ENCODE measurements around the gene THSD7A.
A peak's percentile ranks its signal among the peaks of the same experiment; 100 is the strongest.

The THSD7A gene

DNA sequence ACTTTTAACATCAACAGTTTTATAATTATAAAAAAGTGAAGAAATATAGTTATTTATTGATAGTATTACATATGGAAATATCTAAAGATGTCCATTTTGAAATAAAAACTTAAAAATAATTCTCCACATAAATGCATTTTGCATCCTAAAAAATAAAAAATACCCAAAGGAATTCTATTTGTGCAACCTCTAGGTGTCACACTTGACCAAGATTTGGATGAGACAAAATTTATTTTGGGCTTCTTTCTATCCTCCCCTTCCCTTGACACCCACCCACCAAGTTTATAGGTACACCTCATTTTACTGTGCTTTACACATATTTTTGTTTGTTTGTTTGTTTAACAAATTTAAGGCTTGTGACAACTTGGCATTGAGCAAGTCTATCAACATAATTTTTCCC, 3.3 kb upstream of the THSD7A start:
- TF ChIP-seq, protein P1, sequence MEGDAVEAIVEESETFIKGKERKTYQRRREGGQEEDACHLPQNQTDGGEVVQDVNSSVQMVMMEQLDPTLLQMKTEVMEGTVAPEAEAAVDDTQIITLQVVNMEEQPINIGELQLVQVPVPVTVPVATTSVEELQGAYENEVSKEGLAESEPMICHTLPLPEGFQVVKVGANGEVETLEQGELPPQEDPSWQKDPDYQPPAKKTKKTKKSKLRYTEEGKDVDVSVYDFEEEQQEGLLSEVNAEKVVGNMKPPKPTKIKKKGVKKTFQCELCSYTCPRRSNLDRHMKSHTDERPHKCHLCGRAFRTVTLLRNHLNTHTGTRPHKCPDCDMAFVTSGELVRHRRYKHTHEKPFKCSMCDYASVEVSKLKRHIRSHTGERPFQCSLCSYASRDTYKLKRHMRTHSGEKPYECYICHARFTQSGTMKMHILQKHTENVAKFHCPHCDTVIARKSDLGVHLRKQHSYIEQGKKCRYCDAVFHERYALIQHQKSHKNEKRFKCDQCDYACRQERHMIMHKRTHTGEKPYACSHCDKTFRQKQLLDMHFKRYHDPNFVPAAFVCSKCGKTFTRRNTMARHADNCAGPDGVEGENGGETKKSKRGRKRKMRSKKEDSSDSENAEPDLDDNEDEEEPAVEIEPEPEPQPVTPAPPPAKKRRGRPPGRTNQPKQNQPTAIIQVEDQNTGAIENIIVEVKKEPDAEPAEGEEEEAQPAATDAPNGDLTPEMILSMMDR (IDR thresholded peaks at IDR 0.05; ENCODE audit: low read depth, low read length), result peak; percentile 57
- no peak for TF ChIP-seq EZH2phosphoT487 (IDR thresholded peaks at IDR 0.05; ENCODE audit: low read depth)
- no peaks in the 10 kb centered on the region for H3K27me3 ChIP-seq (ENCODE audit: low read depth, low read length)
- no peak overlapping the region for H3K4me3 ChIP-seq (ENCODE audit: low read length)
- no peaks in the 10 kb centered on the region for H4K20me1 ChIP-seq (ENCODE audit: insufficient read depth, low read length)
- no peak overlapping the region for H2AFZ ChIP-seq (ENCODE audit: low read depth, low read length)
- peaks cover 11% of the 10 kb centered on the region for H3K4me1 ChIP-seq (ENCODE audit: low read length)
- H3K9me3 ChIP-seq (ENCODE audit: insufficient read depth, low read length), result 0 out of 2 replicates have a peak, but pooled peaks cover 4% of the 10 kb centered on the region
- no peak overlapping the region for H3K9ac ChIP-seq (ENCODE audit: low read length)
- no peaks in the 10 kb centered on the region for H3K36me3 ChIP-seq (replicated peaks; ENCODE audit: low read depth, low read length)
- H3K27ac ChIP-seq (ENCODE audit: low read length), result no peak overlapping the region
- no peak overlapping the region for H3K4me2 ChIP-seq (ENCODE audit: low read length)
- H3K79me2 ChIP-seq (ENCODE audit: low read length), result no peaks in the 10 kb centered on the region

DNA sequence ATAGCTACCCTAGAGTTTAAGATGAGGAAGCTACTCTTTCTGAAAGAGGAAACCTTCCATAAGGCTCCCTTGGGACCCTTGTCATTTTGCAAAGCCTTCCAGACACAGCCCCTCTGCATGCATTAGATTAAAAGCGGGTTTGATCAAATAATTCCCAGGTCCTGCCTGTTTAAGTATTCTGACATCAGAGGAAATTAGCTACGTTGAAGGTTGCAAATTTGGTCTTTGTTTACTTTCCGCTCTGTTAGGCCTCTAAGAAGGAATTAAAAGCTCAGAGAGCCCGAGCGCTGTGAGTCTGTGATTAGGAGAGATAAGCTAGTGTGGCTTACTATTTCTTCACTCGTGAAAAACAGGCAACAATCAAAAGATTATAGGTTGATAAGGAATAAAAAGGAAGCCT, 1.4 kb upstream of the THSD7A start:
- H3K9me3 ChIP-seq (ENCODE audit: insufficient read depth, low read length), result 0 out of 2 replicates have a peak, but pooled peaks cover 4% of the 10 kb centered on the region
- no peak overlapping the region for H3K27ac ChIP-seq (ENCODE audit: low read length)
- peaks cover 11% of the 10 kb centered on the region for H3K4me1 ChIP-seq (ENCODE audit: low read length)
- H3K36me3 ChIP-seq (replicated peaks; ENCODE audit: low read depth, low read length), result no peaks in the 10 kb centered on the region
- H4K20me1 ChIP-seq (ENCODE audit: insufficient read depth, low read length), result no peaks in the 10 kb centered on the region
- no peak overlapping the region for H3K9ac ChIP-seq (ENCODE audit: low read length)
- TF ChIP-seq, protein P1 (IDR thresholded peaks at IDR 0.05; ENCODE audit: low read depth, low read length), result no peak
- no peak for TF ChIP-seq EZH2phosphoT487 (IDR thresholded peaks at IDR 0.05; ENCODE audit: low read depth)
- no peak overlapping the region for H3K4me3 ChIP-seq (ENCODE audit: low read length)
- no peak overlapping the region for H3K4me2 ChIP-seq (ENCODE audit: low read length)
- H3K79me2 ChIP-seq (ENCODE audit: low read length), result no peaks in the 10 kb centered on the region
- no peaks in the 10 kb centered on the region for H3K27me3 ChIP-seq (ENCODE audit: low read depth, low read length)
- H2AFZ ChIP-seq (ENCODE audit: low read depth, low read length), result no peak overlapping the region

DNA sequence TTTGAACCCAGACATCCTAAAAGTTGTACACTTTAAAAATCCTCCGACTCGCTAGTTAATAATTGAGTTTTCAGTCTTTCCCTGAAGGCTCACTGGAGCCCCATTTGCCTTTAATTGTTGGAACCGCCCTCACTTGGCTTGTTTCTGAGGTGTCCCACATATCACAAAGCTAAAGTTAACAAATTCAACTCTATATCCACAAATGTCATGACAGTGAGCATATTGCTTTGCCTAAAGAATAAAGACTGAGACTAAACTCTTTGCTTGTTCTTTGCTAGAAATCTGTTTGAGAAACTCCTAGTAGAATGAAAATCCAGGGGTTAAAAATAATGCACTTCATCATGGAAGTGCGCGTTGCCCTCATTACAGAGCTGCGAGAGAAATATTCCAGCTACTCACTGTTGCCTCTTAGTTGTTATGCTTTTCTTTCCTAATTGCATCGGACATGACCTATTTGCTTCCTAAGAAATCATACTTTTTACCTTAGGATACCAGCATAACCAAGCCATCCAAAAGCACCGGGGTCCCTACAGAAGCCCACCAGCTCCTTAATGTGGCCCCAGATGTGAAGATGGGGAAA, 752 bp downstream of the THSD7A start:
- no peaks in the 10 kb centered on the region for H3K27me3 ChIP-seq (ENCODE audit: low read depth, low read length)
- H3K36me3 ChIP-seq (replicated peaks; ENCODE audit: low read depth, low read length), result no peaks in the 10 kb centered on the region
- no peaks in the 10 kb centered on the region for H4K20me1 ChIP-seq (ENCODE audit: insufficient read depth, low read length)
- no peaks in the 10 kb centered on the region for H3K79me2 ChIP-seq (ENCODE audit: low read length)
- H3K4me1 ChIP-seq (ENCODE audit: low read length), result peaks cover 11% of the 10 kb centered on the region
- H3K27ac ChIP-seq (ENCODE audit: low read length), result no peak overlapping the region
- TF ChIP-seq, protein P1 (IDR thresholded peaks at IDR 0.05; ENCODE audit: low read depth, low read length), result no peak
- no peak for TF ChIP-seq EZH2phosphoT487 (IDR thresholded peaks at IDR 0.05; ENCODE audit: low read depth)
- H3K9ac ChIP-seq (ENCODE audit: low read length), result no peak overlapping the region
- H3K4me3 ChIP-seq (ENCODE audit: low read length), result no peak overlapping the region
- H3K4me2 ChIP-seq (ENCODE audit: low read length), result no peak overlapping the region
- H3K9me3 ChIP-seq (ENCODE audit: insufficient read depth, low read length), result no peaks in the 10 kb centered on the region
- H2AFZ ChIP-seq (ENCODE audit: low read depth, low read length), result no peak overlapping the region

DNA sequence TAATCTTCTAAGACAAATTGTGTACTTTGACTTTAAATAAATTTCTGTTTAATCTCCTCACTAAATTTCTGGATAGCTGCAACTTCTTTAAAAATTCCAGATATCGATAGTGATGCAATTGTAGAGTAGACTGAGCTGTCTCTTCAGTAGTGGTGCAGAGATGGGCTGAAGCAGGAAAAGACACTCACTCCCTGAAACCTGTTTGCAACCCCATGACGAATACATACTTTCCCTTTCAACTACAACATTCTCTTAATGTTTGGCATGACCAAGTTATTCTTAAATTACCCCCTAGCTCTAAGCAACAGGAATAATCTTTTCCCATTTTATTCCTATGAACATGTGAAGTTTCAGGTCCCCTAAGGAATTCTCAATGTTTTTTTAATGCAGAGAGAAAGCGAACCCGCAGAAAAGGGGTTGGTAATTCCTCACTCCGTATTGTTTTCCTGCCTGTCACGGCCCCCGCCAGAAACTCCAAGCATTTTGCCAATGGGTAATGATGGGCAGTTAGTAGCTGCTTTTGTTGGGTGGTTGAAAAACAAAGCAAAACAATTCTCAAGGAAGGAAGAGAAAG, 1.3 kb downstream of the THSD7A start:
- Histone ChIP-seq H3K4me3 (ENCODE audit: low read length) (no peak overlapping the region), H4K20me1 (ENCODE audit: insufficient read depth, low read length) (no peaks in the 10 kb centered on the region), H3K9ac (ENCODE audit: low read length) (no peak overlapping the region), H2AFZ (ENCODE audit: low read depth, low read length) (no peak overlapping the region), H3K4me1 (ENCODE audit: low read length) (peaks cover 10% of the 10 kb centered on the region), H3K27me3 (ENCODE audit: low read depth, low read length) (no peaks in the 10 kb centered on the region), H3K36me3 (replicated peaks; ENCODE audit: low read depth, low read length) (no peaks in the 10 kb centered on the region), H3K9me3 (ENCODE audit: insufficient read depth, low read length) (no peaks in the 10 kb centered on the region), H3K79me2 (ENCODE audit: low read length) (no peaks in the 10 kb centered on the region), H3K4me2 (ENCODE audit: low read length) (no peak overlapping the region), H3K27ac (ENCODE audit: low read length) (no peak overlapping the region)
- TF ChIP-seq, protein P1 (IDR thresholded peaks at IDR 0.05; ENCODE audit: low read depth, low read length), result no peak
- no peak for TF ChIP-seq EZH2phosphoT487 (IDR thresholded peaks at IDR 0.05; ENCODE audit: low read depth)
